ENCODE data around the gene MS4A1. TPM values are rescaled to one million over a fixed set of nuclear protein-coding genes. Genes with fewer than 3 reads are reported as not detected.

MS4A1 gene
- total and polyA plus RNA-seq, 10 donors, result 237 to 1,116 (median 425) TPM

DNA sequence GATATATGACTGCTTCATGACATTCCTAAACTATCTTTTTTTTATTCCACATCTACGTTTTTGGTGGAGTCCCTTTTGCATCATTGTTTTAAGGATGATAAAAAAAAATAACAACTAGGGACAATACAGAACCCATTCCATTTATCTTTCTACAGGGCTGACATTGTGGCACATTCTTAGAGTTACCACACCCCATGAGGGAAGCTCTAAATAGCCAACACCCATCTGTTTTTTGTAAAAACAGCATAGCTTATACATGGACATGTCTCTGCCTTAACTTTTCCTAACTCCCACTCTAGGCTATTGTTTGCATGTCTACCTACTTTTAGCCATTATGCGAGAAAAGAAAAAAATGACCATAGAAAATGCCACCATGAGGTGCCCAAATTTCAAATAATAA lies 13.2 kb downstream of the MS4A1 start:
- TF ChIP-seq, protein P1, sequence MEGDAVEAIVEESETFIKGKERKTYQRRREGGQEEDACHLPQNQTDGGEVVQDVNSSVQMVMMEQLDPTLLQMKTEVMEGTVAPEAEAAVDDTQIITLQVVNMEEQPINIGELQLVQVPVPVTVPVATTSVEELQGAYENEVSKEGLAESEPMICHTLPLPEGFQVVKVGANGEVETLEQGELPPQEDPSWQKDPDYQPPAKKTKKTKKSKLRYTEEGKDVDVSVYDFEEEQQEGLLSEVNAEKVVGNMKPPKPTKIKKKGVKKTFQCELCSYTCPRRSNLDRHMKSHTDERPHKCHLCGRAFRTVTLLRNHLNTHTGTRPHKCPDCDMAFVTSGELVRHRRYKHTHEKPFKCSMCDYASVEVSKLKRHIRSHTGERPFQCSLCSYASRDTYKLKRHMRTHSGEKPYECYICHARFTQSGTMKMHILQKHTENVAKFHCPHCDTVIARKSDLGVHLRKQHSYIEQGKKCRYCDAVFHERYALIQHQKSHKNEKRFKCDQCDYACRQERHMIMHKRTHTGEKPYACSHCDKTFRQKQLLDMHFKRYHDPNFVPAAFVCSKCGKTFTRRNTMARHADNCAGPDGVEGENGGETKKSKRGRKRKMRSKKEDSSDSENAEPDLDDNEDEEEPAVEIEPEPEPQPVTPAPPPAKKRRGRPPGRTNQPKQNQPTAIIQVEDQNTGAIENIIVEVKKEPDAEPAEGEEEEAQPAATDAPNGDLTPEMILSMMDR (IDR thresholded peaks at IDR 0.05 in 8 of 11, conservative IDR thresholded peaks at IDR 0.05 in 3 of 11), result no peak
- TF ChIP-seq POLR2AphosphoS5 (IDR thresholded peaks at IDR 0.05), result no peak
- TF ChIP-seq POLR2A (IDR thresholded peaks at IDR 0.05), result no peak
- Histone ChIP-seq H3K36me3 (peaks cover 0 to 68% (median 14%) of the 10 kb centered on the region in 6 donors), H3K4me1 (peaks cover 0 to 28% (median 0%) of the 10 kb centered on the region in 6 donors), H3K27me3 (replicated peaks in 1 of 7) (no peaks in the 10 kb centered on the region), H3K27ac (no peak overlapping the region), H3K4me3 (no peak overlapping the region), H3K9me3 (no peaks in the 10 kb centered on the region)
- no peak for DNase-seq
- WGBS, 5 donors, result 72 to 88% (median 80%) methylated on average over 2 of the region's 2 CpGs
- intact Hi-C loops (cut with DNase I; ENCODE audit: low total_unique reads), result no loop called here

DNA sequence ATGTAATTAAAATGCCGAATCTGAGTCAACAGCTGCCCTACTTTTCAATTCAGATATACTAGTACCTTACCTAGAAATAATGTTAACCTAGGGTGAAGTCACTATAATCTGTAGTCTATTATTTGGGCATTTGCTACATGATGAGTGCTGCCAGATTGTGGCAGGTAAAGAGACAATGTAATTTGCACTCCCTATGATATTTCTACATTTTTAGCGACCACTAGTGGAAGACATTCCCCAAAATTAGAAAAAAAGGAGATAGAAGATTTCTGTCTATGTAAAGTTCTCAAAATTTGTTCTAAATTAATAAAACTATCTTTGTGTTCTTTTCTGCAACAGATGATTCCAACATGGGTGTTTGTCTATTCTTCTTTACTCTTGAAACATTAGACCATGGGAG lies 14.1 kb downstream of the MS4A1 start:
- DNase-seq, result no peak
- Histone ChIP-seq H3K4me1 (peaks cover 0 to 19% (median 0%) of the 10 kb centered on the region in 6 donors), H3K36me3 (peaks cover 0 to 59% (median 13%) of the 10 kb centered on the region in 6 donors), H3K27ac (no peak overlapping the region), H3K27me3 (replicated peaks in 1 of 7) (no peaks in the 10 kb centered on the region), H3K9me3 (peaks cover 0 to 4% (median 0%) of the 10 kb centered on the region in 8 donors), H3K4me3 (no peak overlapping the region)
- TF ChIP-seq POLR2A (IDR thresholded peaks at IDR 0.05), result no peak
- no peak for TF ChIP-seq POLR2AphosphoS5 (IDR thresholded peaks at IDR 0.05)
- TF ChIP-seq, protein P1 (IDR thresholded peaks at IDR 0.05 in 8 of 11, conservative IDR thresholded peaks at IDR 0.05 in 3 of 11), result no peak
- 57 to 77% (median 74%) methylated on average over 2 of the region's 2 CpGs for WGBS, 5 donors
- intact Hi-C loops (cut with DNase I; ENCODE audit: low total_unique reads), result no loop called here

DNA sequence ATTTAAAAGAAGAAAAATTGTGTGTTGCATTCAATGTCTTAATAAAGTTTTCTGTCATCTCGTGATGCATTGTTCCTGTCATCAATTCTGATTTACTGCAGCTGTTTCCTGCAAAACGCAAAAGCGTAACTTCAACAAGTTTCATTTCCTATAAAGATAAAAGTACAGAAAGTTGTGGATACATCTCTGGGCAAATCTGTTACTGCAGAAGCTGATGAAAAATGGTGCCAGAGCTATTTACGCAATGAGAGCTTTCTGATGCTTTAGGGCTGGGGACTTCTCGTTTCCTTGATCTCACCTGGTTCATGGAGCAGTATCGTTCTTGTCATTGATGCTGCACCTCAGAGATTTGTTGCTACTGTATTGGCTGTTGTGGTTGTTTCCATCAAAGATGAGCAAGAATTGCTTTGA lies 21.4 kb downstream of the MS4A1 start:
- Histone ChIP-seq H3K36me3 (no peaks in the 10 kb centered on the region), H3K4me1 (peaks cover 0 to 41% (median 15%) of the 10 kb centered on the region in 6 donors), H3K9me3 (peaks cover 0 to 4% (median 0%) of the 10 kb centered on the region in 8 donors), H3K27me3 (replicated peaks in 1 of 7) (no peaks in the 10 kb centered on the region), H3K4me3 (no peak overlapping the region), H3K27ac (peak overlapping the region in 4 of 8 donors; percentile 23 to 58 (median 40))
- no peak for DNase-seq
- 12 to 29% (median 17%) methylated on average over 6 of the region's 6 CpGs for WGBS, 5 donors
- intact Hi-C loops (cut with DNase I; ENCODE audit: low total_unique reads), result no loop called here
- TF ChIP-seq POLR2A (IDR thresholded peaks at IDR 0.05) (no peak), POLR2AphosphoS5 (IDR thresholded peaks at IDR 0.05) (peak in 1 of 3 donors; percentile 60)
- TF ChIP-seq, protein P1 (IDR thresholded peaks at IDR 0.05 in 8 of 11, conservative IDR thresholded peaks at IDR 0.05 in 3 of 11), result peak in 1 of 11 experiments; percentile 27

DNA sequence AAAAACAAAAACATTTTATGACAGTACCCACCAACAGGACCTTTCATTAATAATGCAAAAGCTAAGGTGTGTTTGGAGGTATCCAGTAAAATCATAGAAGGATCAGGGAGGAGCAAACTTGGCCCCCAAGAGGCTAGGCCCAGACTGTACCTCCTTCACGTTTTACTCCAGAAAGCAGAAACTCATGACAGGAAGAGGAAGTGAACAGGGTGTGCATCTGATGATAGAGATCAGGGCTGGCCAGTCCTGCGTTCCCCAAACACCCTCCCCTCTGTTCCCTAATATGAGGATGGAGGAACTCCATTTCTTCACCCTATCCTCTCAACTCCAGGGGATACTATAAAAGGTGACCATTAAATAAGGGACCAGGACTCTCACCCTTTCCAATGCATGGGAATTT lies 26.7 kb downstream of the MS4A1 start:
- Histone ChIP-seq H3K9me3 (no peaks in the 10 kb centered on the region), H3K27me3 (replicated peaks in 1 of 7) (no peaks in the 10 kb centered on the region), H3K27ac (peak overlapping the region in 4 of 8 donors; percentile 23 to 45 (median 40)), H3K4me1 (peaks cover 0 to 61% (median 14%) of the 10 kb centered on the region in 6 donors), H3K4me3 (no peak overlapping the region), H3K36me3 (no peaks in the 10 kb centered on the region)
- DNase-seq, result no peak
- intact Hi-C loops (cut with DNase I; ENCODE audit: low total_unique reads), result no loop called here
- 5 to 23% (median 10%) methylated on average over 2 of the region's 2 CpGs for WGBS, 5 donors
- TF ChIP-seq, protein P1 (IDR thresholded peaks at IDR 0.05 in 8 of 11, conservative IDR thresholded peaks at IDR 0.05 in 3 of 11), result no peak
- TF ChIP-seq POLR2A (IDR thresholded peaks at IDR 0.05), result no peak
- peak in 1 of 3 donors; percentile 37 for TF ChIP-seq POLR2AphosphoS5 (IDR thresholded peaks at IDR 0.05)
